Small intestine (tissue), 7 donors: ENCODE results near the gene S100A12. TPM values are rescaled to one million over a fixed set of nuclear protein-coding genes. Genes with fewer than 3 reads are reported as not detected.

Experiments
- DNase-seq, 2 donors: peaks; one replicate each; pipeline versions ENCODE4 v3.0.0 to v3.0.0-alpha.2; 2013
- FAIRE-seq: peaks from 2 replicates; lab custom pipeline; 2012; peaks lifted over from hg19 to GRCh38; lab: Jason Lieb, UNC
- H3K27ac ChIP-seq, 3 donors: one replicate each; pipeline ENCODE4 v1.5.1; 2013; ENCODE audit warnings: low read length in 2 of 3, mild to moderate bottlenecking in 2 of 3, control low read depth in 1 of 3, inconsistent platforms in 1 of 3, low read depth in 1 of 3, moderate library complexity in 1 of 3
- H3K27me3 ChIP-seq, 3 donors: one replicate each; pipeline ENCODE4 v1.6.1; 2013; ENCODE audit warnings: low read length in 3 of 3, inconsistent platforms in 1 of 3; ENCODE audit not compliant: control insufficient read depth in 3 of 3, insufficient read depth in 3 of 3
- H3K36me3 ChIP-seq, 3 donors: one replicate each; pipeline ENCODE4 v1.6.1; 2013; ENCODE audit warnings: low read length in 3 of 3, inconsistent platforms in 1 of 3, low read depth in 1 of 3, mild to moderate bottlenecking in 1 of 3, moderate library complexity in 1 of 3; ENCODE audit not compliant: control insufficient read depth in 3 of 3, insufficient read depth in 2 of 3
- H3K4me1 ChIP-seq, 3 donors: one replicate each; pipeline ENCODE4 v1.6.1; 2013; ENCODE audit warnings: low read length in 2 of 3, inconsistent platforms in 1 of 3, low read depth in 1 of 3, mild to moderate bottlenecking in 1 of 3, moderate library complexity in 1 of 3; ENCODE audit not compliant: control insufficient read depth in 3 of 3, insufficient read depth in 2 of 3
- H3K4me3 ChIP-seq, 3 donors: one replicate each; pipeline ENCODE4 v1.5.1; 2013; ENCODE audit warnings: low read length in 3 of 3, control low read depth in 1 of 3, inconsistent platforms in 1 of 3, low read depth in 1 of 3, mild to moderate bottlenecking in 1 of 3, moderate library complexity in 1 of 3
- H3K9me3 ChIP-seq, 2 donors: one replicate each; pipeline ENCODE4 v1.6.1; 2013; ENCODE audit warnings: low read depth in 1 of 2, low read length in 1 of 2; ENCODE audit not compliant: control insufficient read depth in 2 of 2, insufficient read depth in 1 of 2
- polyA plus RNA-seq, 4 donors: library from polyadenylated mRNA; stranded (reverse) in 3 of 4; unstranded in 1 of 4; fragments of 200-250 nt in 3 of 4; fragments of 120-200 nt in 1 of 4; gene quantifications; one replicate each; pipeline versions ENCODE4 v1.2.1 to v1.2.3, GENCODE V29; 2013
- donor health status: healthy with polysubstance abuse.
- donor health status: control.
- donor health status: control.
- donor health status: Bipolar disorder and iron deficiency.
- donor health status: healthy.

The S100A12 gene
- polyA plus RNA-seq, 4 donors: 0.85 to 6.7 (median 2.8) TPM; not detected in 1

DNA sequence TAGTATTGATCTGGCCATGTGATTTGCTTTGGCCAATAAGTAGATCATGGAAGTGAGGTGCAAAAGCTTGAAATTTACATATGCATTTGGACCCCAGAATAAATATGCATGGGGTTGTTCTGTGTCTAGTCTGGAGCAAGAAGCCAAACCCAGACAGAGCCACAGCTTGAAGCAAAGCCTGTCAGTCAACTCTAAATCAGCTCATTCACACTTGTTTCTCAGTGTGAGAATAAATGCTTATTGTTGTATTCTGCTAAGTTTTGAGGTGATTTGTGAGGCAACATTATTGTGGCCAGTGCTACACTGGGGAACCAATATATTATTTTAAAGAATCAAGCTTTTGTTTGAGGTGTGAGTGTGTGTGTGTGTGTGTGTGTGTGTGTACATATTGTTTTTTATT is 50.5 kb downstream of the S100A12 start:
- no peak overlapping the region for H3K4me3 ChIP-seq
- peaks cover 0 to 9% of the 10 kb centered on the region in 2 donors for H3K9me3 ChIP-seq
- DNase-seq: no peak
- H3K4me1 ChIP-seq: no peaks in the 10 kb centered on the region
- H3K27me3 ChIP-seq: peaks cover 0 to 2% (median 0%) of the 10 kb centered on the region in 3 donors
- no peak overlapping the region for H3K27ac ChIP-seq
- no peaks in the 10 kb centered on the region for H3K36me3 ChIP-seq
- FAIRE-seq: no peak

Other genes with a start within 250 kb of the S100A12 start
- not detected for gene SPRR2G, start 224.7 kb downstream of the S100A12 start, polyA plus RNA-seq
- not detected for gene LELP1, start 172.2 kb downstream of the S100A12 start, polyA plus RNA-seq
- not detected for gene PRR9, start 158.0 kb downstream of the S100A12 start, polyA plus RNA-seq
- not detected for gene LORICRIN, start 115.9 kb downstream of the S100A12 start, polyA plus RNA-seq
- under 1 TPM in 1 of 4 donors, not detected in 3; 0.07 TPM for gene PGLYRP3, start 62.7 kb downstream of the S100A12 start, polyA plus RNA-seq
- gene PGLYRP4, start 26.8 kb downstream of the S100A12 start, polyA plus RNA-seq: under 1 TPM in 2 of 4 donors, not detected in 2; 0.18 to 0.33 TPM
- gene S100A9, start 17.8 kb downstream of the S100A12 start, polyA plus RNA-seq: 100 to 1,000 TPM in 2 of 4 donors, 10 to 100 TPM in 2; 57.0 to 509 (median 97.5) TPM
- gene S100A8, start 15.5 kb upstream of the S100A12 start, polyA plus RNA-seq: 100 to 1,000 TPM in 2 of 4 donors, 10 to 100 TPM in 2; 10.2 to 208 (median 86.3) TPM
- gene S100A7A, start 40.9 kb upstream of the S100A12 start, polyA plus RNA-seq: not detected
- gene S100A7, start 85.0 kb upstream of the S100A12 start, polyA plus RNA-seq: not detected
- 1,000 to 10,000 TPM in 3 of 4 donors, 100 to 1,000 TPM in 1; 313 to 4,929 (median 1,988) TPM for gene S100A6, start 160.4 kb upstream of the S100A12 start, polyA plus RNA-seq
- gene S100A5, start 165.3 kb upstream of the S100A12 start, polyA plus RNA-seq: under 1 TPM in 1 of 4 donors, not detected in 3; 0.18 TPM
- 100 to 1,000 TPM in 2 of 4 donors, 10 to 100 TPM in 1, 1 to 10 TPM in 1; 7.6 to 230 (median 78.7) TPM for gene S100A4, start 170.2 kb upstream of the S100A12 start, polyA plus RNA-seq
- 1 to 10 TPM in 2 of 4 donors, under 1 TPM in 1, not detected in 1; 0.06 to 4.3 (median 2.1) TPM for gene S100A3, start 173.6 kb upstream of the S100A12 start, polyA plus RNA-seq
- gene S100A2, start 190.2 kb upstream of the S100A12 start, polyA plus RNA-seq: 1 to 10 TPM in 3 of 4 donors, under 1 TPM in 1; 0.43 to 9.8 (median 4.5) TPM
- gene S100A16, start 237.5 kb upstream of the S100A12 start, polyA plus RNA-seq: 100 to 1,000 TPM; 122 to 389 (median 315) TPM
- gene S100A14, start 240.7 kb upstream of the S100A12 start, polyA plus RNA-seq: 100 to 1,000 TPM; 356 to 952 (median 630) TPM